Eye (tissue), 1 donor: ENCODE results near the gene HS3ST4.
"Not testable (repeated sequence)": the region's sequence is repeated elsewhere in the genome, so short reads cannot be mapped to it uniquely, and the experiment has no call there.

ENCODE experiments used
- DNase-seq: peaks from one replicate; pipeline ENCODE4 v3.0.0-alpha.2; 2015

HS3ST4 gene

GRCh38 chr16:26015776-26016175, 324.0 kb downstream of the HS3ST4 start:
- DNase-seq: no peak

GRCh38 chr16:26016989-26017388, 325.2 kb downstream of the HS3ST4 start:
- DNase-seq: no peak

GRCh38 chr16:26019381-26020242, 327.9 kb downstream of the HS3ST4 start:
- peak; percentile 39 for DNase-seq

- no peak for DNase-seq
Measured at GRCh38 chr16:26026709-26027450, 335.1 kb downstream of the HS3ST4 start.

GRCh38 chr16:26031286-26031685, 339.5 kb downstream of the HS3ST4 start:
- no peak for DNase-seq

GRCh38 chr16:26032661-26033060, 340.9 kb downstream of the HS3ST4 start:
- not testable (repeated sequence) for DNase-seq

GRCh38 chr16:26041952-26042668, 350.4 kb downstream of the HS3ST4 start:
- no peak for DNase-seq

GRCh38 chr16:26050472-26050871, 358.7 kb downstream of the HS3ST4 start:
- peak; percentile 57 for DNase-seq

GRCh38 chr16:26051063-26051462, 359.3 kb downstream of the HS3ST4 start:
- no peak for DNase-seq

- DNase-seq: no peak
Measured at GRCh38 chr16:26053889-26054288, 362.1 kb downstream of the HS3ST4 start.

GRCh38 chr16:26058326-26058725, 366.6 kb downstream of the HS3ST4 start:
- peak; percentile 76 for DNase-seq

- DNase-seq: peak; percentile 61
Measured at GRCh38 chr16:26070302-26071100, 378.7 kb downstream of the HS3ST4 start.

GRCh38 chr16:26071101-26071866, 379.5 kb downstream of the HS3ST4 start:
- DNase-seq: peak; percentile 48

GRCh38 chr16:26078716-26079355, 387.1 kb downstream of the HS3ST4 start:
- peak; percentile 69 for DNase-seq

- DNase-seq: peak; percentile 57
Measured at GRCh38 chr16:26087091-26087490, 395.3 kb downstream of the HS3ST4 start.

- DNase-seq: no peak
Measured at GRCh38 chr16:26091511-26091910, 399.8 kb downstream of the HS3ST4 start.

GRCh38 chr16:26098206-26098605, 406.4 kb downstream of the HS3ST4 start:
- not testable (repeated sequence) for DNase-seq

- DNase-seq: no peak
Measured at GRCh38 chr16:26102369-26102768, 410.6 kb downstream of the HS3ST4 start.

GRCh38 chr16:26108836-26109505, 417.2 kb downstream of the HS3ST4 start:
- no peak for DNase-seq

GRCh38 chr16:26111900-26112299, 420.1 kb downstream of the HS3ST4 start:
- peak; percentile 18 for DNase-seq

- no peak for DNase-seq
Measured at GRCh38 chr16:26118575-26118974, 426.8 kb downstream of the HS3ST4 start.
